ENCODE measurements around the gene KCTD13.
A peak's percentile ranks its signal among the peaks of the same experiment; 100 is the strongest.
"Not testable (repeated sequence)": the region's sequence is repeated elsewhere in the genome, so short reads cannot be mapped to it uniquely, and the experiment has no call there.

KCTD13 gene

DNA sequence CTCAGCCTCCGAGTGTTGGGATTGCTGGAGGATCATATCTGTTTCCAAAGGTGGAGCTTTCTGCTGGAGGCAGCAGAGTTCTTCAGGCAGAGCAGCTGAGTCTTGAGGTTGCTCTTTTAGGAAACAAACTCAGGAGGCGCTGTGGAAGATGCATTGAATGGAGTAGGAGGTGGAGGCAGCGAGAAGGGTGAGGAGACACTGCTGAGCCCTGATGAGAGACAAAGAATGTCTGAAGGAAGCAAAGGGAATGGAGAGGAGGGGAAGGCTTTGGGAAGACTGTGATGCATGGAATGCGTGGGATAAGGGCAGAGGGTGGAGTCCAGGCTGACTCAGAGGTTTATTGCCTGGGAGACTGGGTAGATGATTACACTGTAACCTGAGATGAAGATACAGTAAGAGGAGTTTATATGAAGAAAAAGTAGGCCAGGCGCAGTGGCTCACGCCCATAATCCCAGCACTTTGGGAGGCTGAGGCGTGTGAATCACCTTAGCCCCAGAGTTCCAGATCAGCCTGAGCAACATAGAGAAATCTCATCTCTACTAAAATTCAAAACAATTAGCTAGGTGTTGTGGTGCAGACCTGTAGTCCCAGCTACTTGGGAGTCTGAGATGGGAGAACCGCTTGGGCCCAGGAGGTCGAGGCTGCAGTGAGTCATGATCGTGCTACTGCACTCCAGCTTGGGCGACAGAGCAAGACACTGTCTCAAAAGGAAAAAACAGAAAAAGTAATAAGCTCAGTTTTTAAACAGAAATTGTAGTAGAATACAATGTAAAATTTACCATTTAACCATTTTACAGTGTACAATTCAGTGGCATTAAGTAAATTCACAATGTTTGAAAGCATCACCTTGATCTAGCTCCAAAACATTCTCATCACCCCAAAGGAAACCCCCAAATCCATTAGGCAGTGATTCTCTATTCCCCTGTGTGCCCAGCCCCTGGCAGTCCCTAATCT lies 18.1 kb upstream of the KCTD13 start:
- peak; percentile 99 for DNase-seq

DNA sequence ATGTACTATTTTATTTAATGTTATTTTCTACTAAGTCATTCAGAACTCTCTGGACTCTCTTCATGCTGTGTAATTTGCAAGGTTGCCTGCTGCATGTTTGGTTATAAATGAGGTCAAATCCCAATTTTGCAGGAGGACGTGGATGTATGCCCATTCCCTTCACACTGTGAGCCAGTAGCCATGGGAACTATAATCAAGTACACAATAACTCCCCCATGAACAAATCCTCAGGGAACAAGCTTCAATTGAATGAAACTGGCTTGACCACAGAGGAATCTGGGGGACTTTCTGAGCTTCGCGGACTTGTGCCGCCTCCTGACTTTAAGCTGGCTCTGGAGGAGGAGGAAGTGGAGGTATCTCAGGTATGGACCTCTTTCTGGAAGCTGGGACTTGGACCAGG lies 14.6 kb upstream of the KCTD13 start:
- no peak for DNase-seq

DNA sequence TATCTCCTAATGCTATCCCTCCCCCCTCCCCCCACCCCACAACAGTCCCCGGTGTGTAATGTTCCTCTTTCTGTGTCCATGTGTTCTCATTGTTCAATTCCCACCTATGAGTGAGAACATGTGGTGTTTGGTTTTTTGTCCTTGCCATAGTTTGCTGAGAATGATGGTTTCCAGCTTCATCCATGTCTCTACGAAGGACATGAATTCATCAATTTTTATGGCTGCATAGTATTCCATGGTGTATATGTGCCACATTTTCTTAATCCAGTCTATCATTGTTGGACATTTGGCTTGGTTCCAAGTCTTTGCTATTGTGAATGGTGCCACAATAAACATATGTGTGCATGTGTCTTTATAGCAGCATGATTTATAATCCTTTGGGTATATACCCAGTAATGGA lies 5.7 kb upstream of the KCTD13 start:
- not testable (repeated sequence) for DNase-seq

DNA sequence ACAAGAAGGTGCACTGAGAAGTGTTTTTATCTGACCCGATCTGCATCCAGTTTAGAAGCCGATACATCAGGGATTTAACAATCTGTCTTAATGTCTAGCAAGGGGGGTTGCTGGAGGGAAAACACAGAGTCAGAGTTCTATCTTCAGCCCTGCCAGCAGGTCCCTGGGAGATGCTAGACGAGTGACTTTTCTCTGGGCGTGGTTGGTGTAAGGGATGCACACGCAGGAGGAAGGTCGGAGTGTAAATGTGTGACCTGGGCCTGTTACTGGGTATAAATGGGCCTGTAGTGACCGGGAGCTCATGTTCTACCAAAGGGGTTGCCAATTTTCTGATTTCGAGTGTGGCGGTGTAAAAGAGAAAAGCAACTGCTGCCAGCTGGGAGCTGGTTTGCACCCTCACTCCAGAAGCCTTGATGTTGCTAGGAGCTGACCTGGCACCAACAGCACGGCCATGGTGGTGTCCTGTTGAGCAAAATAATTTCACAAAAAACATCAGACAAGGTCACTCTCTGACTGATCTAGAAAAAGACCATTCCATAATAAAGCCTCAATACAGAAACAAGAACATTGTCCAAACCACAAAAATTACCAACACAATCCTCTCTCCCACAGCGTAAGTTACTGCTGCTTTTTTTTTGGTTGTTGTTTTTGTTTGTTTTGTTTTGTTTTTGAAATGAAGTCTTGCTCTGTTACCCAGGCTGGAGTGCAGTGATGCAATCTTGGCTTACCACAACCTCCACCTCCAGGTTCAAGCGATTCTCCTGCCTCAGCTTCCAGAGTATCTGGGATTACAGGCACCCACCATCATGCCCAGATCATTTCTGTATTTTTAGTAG lies 1.3 kb upstream of the KCTD13 start:
- DNase-seq, result no peak

DNA sequence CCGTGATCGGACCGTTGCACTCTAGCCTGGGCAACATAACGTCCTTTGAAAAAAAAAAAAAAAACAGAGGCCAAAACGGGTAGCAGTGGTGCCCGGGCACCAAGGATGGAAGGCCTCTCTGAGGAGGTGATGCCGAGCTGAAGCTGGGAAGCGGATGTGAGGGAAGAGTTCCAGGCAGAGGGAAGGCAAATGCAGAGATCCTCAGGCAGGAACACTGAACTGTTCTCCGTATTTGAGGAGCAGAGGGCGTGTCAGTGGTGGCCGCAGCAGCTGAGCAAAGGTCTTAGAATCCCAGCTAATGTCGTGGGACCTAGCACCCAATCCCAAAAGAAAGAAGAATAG lies 656 bp upstream of the KCTD13 start:
- DNase-seq, result peak; percentile 21

DNA sequence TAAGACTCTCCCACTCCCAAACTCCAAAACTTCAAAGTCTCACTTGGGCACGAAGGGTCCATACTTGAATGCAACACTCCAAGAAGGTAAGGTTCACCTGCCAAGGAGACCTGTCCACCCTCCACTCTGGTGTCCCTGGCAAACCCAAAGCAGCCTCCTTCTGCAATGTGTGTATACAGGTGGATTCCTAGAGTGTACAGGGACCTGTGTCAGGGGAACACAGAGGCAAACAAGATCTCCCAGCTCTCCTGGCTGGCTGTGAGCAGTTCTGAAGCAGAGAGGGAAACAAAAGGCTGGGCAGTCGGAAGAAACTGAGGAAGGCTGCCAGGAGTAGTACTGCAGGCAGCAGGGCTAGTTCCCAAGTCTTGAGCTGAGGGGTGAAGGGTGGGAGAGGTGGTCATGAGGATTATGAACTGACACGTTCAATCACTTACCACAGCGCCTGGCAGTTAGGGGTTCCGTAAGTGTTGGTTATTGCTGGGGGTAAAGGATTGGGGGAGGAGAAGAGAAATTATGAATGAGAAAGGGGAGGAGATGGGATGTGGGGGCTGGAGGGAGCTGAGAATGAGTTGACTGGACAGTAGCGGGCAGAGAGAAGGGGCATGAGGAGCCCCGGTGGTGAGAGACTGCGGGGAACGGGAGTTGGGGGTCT lies 795 bp downstream of the KCTD13 start:
- DNase-seq, result no peak

DNA sequence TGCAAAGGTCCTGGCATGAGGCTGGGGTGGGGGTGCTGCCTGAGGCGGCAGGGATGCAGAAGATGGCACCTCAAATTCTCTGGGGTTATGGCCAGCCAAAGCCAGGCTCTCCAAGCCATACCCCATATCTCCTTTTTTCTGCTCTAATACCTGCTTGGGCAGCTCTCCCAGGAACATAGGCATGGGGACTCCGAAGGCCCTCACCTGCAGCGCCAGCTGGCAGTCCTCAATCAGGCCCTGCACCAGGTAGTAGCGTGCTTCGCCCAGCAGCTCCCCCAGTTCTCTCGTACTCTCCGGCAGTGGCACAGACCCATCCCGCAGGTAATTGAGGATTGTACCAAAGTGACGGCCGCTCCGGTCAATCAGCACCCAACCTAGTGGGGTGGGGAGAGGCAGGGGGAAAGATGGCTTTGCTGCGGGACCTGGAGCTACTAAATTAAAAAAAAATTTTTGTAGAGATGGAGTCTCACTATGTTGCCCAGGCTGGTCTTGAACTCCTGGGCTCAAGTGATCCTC lies 3.0 kb downstream of the KCTD13 start:
- no peak for DNase-seq

DNA sequence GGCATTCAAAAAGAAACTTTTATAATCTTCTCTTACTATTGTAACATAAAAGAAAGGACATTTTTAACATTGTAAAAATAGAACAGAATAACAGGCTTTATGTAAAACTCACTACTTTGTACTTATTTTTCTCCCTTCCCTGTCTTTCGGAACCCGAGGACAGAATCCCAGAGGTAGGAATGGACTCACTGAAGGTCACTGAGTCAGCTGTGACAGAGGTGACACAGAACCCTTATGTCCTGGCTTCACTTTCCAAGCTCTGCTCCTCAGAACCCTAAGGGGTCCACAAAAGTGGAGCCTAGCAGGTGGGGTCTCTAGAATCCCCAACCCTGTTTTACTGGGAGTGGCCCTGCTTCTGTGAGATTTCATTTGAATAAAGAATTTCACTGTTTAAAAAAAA lies 3.7 kb downstream of the KCTD13 start:
- DNase-seq, result no peak

DNA sequence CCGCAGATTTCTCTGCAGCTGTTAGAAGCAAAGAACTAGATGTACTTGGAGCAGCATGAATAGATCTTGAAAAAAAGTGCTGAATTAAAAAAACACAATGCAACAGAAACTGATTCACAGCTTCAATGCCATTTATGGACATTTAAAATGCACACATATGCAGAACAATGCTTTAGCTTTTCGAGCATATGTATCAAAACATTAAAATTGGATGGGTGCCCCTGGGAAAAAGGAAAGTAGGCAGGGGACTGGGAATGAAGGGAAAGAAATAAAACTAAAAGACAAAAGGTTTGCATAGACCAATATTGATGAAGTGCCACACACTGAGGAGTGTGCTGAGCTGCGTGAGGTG lies 5.0 kb downstream of the KCTD13 start:
- no peak for DNase-seq

DNA sequence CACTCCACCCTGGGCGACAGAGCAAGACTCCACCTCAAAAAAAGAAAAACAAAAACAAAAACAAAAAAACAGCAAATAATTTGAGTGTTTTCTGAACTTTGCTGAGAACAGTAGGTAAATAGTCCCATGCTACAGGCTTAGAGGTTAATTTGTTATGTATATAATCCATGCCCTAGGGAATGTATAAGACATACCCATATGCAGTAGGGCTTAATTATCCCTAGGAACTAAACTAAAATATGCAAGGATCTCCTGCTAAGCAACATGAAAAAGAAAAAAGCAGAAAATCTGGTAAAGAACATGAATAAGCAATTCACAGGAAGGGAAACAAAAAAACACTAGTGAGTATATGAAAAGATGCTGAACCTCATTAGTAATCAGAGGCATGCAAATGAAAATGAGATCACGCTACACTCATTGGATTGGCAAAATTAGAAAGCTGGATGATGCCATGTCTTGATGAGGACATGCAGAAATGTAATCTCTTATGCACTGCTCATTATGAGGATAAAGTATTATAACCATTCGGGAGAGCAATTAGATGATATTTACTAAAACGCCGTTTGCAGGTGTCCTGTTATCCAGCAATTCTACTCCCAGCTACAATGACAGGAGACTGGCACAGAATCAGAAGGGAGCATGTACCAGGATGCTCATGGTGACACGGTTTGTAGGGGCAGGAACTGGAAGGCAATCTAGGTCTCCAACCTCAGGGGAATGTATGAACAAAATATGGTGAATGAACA lies 5.6 kb downstream of the KCTD13 start:
- DNase-seq, result no peak

DNA sequence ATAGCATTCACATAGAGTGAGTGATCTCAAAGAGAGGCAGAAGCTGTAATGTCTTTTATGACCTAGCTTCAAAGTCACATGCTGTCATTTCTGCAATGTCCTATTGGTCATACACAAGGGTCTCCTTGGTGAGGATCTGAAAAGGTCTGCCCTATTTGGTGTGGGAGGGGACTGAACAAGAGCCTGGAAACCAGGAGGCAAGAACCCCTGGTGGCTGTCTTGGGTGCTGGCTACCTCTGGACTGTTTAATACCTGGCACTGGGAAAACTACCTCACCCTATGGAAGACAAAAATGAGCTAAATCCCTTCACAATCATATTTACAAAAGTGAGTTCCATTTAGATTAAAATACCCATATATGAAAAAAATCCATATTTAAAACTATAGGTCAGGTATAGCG lies 9.0 kb downstream of the KCTD13 start:
- DNase-seq, result no peak

DNA sequence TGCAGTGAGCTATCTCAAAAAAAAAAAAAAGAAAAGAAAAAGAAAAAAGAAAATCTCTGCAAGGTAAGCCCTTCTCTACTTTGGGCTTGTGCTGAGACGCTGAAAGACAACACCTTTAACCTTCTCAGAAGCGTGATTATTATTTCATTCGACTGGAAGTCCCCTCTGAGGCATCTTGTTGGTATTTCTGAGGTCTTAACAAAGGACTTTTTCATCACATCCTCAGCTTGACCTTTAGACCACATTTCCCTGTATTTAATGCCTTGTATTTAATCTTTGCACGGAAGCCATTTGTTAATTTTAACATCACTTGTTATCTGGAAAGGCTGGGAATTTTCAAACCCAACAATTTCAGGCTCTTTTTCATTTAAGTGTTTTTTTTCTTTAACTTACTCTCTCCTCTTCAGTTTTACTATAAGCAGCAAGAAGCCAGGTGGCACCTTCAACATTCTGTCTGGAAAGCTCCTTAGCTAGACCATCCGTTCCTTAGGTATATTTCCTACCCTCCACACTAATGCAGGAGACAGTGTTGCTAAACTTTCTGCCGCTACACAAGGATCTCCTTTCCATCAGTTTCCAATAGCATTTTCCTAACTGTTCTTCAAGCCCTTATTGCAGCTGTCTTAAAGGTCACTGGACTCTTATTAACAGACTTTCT lies 10.3 kb downstream of the KCTD13 start:
- DNase-seq, result no peak

DNA sequence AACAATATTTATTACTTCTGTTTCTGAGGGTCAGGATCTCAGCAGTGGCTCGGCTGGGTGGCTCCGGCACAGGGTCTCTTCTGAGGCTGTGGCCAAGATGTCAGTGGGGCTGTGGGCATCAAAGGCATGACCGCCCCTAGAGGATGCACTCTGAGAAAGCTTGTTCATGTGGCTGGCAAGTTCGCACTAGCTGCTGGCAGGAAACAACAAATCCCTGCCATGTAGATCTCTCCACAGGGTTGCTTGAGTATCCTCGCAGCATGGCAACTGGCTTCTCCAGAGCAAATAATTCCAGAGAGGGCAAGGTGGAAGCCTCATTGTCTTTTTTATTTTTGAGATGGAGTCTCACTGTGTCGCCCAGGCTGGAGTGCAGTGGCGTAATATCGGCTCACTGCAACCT lies 12.5 kb downstream of the KCTD13 start:
- DNase-seq, result no peak

DNA sequence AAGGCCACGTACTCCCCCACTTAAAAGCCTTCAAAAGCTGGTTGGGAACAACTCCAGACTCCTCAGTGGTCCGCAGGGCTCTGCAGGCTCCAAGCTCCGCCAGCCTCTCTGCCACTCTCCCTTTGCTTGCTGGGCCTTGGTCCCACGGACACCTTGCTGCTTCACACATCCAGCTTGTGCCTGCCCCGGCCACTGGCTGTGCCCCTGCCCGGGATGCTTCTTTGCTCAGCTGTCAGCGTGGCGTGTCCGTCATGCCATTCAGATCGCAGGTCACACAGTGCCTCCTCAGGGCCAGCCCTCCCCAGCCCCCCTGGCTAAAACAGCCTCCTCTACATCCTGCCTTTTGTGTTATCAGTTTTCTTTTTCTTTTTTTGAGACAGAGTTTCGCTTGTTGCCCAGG lies 13.9 kb downstream of the KCTD13 start:
- DNase-seq, result no peak

DNA sequence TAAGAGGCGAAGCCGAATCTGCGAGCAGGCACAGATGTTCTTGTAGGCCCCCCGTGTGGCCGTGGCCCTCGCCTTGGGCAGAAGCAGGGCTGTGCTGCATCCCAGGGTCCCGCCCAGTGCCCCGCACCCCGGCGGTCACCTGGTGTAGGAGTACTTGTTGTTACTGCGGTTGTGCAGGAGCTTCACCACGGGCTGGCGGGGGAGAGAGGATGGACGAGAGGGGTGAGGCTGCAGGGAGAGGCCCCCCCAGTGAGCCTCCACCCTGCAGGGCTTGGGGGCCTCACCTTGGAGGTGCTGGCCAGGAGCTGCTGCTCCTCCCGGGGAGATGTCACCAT lies 14.4 kb downstream of the KCTD13 start:
- no peak for DNase-seq

DNA sequence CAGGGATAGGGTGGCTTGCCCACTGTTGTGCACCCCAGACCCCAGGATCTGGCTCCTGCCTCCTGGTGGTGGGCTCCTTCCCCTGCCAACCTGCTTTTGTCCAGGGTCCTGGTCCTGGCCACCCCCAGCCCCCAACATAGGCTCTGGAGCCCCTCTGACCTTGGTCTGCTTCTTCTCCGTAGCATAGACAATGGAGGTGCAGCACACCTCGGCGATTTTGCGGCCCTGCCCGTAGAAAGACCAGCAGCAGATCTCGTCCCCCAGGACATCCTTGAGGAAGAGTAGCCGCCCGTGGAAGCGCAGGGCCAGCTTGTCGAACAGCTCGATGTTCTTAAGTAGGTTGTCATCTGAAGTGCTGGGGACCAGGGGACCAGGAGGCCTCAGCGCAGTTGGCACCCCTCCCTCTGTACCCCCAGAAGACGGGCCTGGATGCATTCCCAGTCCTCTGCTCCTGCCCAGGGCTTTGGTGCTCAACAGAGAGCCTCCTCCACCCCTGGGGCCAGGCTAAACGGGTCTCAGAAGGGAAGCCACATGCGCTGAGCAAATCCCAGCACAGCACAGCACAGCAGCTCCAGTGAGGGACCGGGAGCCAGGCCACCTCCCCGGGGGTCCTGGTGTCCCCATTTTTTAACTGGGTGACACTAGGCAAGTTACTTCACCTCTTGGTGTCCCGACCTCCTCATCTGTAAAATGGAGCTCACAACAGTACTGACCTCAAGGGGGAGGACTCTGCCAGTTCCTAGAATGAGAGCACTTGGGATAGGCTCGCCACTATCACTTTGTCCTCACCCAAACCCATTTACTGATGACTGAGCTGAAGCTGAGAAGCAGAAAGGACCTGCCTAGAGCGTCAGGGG lies 15.0 kb downstream of the KCTD13 start:
- no peak for DNase-seq

DNA sequence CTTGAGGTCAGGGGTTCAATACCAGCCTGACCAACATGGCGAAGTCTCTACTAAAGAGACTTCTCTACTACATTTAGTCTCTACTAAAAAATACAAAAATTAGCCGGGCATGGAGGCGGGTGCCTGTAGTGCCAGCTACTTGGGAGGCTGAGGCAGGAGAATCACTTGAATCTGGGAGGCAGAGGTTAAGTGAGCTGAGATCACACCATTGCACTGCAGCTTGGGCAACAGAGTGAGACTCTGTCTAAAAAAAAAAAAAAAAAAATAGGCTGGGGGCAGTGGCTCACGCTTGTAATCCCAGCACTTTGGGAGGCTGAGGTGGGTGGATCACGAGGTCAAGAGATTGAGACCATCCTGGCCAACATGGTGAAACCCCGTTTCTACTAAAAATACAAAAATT lies 16.2 kb downstream of the KCTD13 start:
- DNase-seq, result not testable (repeated sequence)

DNA sequence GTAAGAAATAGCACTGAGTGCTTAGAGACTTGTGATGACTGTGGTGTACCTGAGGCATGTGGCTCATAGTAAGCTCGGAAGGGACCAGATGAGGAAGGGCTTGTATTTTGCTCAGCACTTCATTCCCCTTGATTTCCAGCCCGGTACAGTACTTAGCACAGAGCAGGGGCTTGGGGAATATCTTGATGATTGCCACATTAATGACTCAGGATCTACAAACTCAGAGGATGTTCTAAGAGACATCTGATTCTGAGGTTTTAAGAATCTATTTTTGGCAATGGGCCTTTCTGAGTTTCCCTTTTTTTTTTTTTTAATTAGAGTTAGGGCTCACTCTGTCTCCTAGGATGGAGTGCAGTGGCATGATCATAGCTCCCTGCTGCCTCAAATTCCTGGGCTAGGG lies 16.6 kb downstream of the KCTD13 start:
- DNase-seq, result peak; percentile 47

DNA sequence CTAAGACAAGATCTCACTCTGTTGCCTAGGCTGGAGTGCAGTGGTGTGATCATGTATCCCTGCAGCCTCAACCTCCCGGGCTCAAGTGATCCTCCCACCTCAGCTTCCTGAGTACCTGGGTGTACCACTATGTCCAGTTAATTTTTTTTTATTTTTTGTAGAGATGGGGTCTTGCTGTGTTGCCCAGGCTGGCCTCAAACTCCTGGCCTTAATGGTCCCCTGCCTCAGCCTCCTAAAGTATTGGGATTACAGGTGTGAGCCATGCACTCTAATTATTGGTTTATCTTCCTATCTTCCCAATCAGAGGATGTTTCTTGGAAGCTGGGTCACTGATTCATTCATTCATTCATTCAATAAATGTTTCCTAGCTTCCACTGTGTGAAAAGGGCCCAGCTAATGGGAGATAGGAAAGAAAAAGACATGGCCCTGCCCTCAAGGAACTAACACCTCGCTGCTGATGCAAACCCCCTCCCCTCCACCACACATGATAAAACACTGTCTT lies 17.3 kb downstream of the KCTD13 start:
- no peak for DNase-seq

DNA sequence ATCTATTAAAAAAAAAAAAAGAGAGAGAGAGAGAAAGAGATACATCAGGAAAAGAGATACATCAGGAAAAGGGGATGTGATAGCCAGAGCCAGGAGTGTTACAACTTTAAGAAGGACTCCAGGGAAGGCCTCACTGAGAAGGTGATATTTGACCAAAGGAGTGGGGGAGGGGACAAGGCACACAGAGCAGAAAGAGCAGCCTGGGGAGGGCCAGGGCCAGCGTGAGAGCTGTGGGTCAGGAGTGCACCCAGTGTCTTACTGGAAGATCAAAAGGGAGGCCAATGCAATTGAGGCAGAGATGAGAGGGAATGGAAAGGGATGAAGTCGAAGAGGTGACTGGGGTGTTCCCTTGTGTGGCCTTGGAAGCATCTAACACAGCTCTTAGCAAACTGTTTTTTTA lies 18.1 kb downstream of the KCTD13 start:
- no peak for DNase-seq

All from fibroblast of upper back skin (primary cell).